Panc1 (cell line): ENCODE data around the gene GPR137. TPM values are rescaled to one million over a fixed set of nuclear protein-coding genes. Genes with fewer than 3 reads are reported as not detected.

Experiments used
- ATAC-seq: fragments of 200-7000 bp; cut with Tn5 transposase; 2 replicates; pipeline ENCODE4 v1.9.1; 2020; ENCODE audit warnings: mild to moderate bottlenecking, moderate library complexity
- BruUV-seq: library from RNA; stranded (reverse); fragments of 400-500 nt; replicated peaks from 2 replicates; lab custom pipeline; 2021; lab: Mats Ljungman, UMichigan
- CTCF ChIA-PET: fragments of 300-600 bp; sonication (Branson Sonifier 250); formaldehyde crosslinking; loops from one replicate; lab custom pipeline; 2022; ENCODE audit warnings: antibody characterized with exemption; lab: Charles Lee
- POLR2A ChIA-PET: fragments of 300-600 bp; sonication (Branson Sonifier 250); formaldehyde crosslinking; loops from one replicate; lab custom pipeline; 2022; ENCODE audit warnings: antibody characterized with exemption; lab: Charles Lee
- DNase-seq: peaks from one replicate; pipeline ENCODE4 v3.0.0-alpha.2; 2010; ENCODE audit warnings: low read depth, low spot score
- H3K27ac ChIP-seq: 2 replicates; pipeline ENCODE4 v1.5.1; 2011; ENCODE audit warnings: mild to moderate bottlenecking, low read length, inconsistent platforms
- H3K27me3 ChIP-seq: fragments of 200-500 bp; sonication (Bioruptor generic); 2 replicates; pipeline ENCODE4 v1.6.0; 2014; ENCODE audit warnings: low read length, inconsistent platforms; ENCODE audit not compliant: control insufficient read depth, insufficient read depth
- H3K36me3 ChIP-seq: fragments of 200-500 bp; sonication (Bioruptor generic); 2 replicates; pipeline ENCODE4 v1.5.1; 2014; ENCODE audit warnings: inconsistent platforms, mild to moderate bottlenecking, low read length, moderate library complexity; ENCODE audit not compliant: control insufficient read depth, insufficient read depth
- H3K4me1 ChIP-seq: 2 replicates; pipeline ENCODE4 v1.5.1; 2011; ENCODE audit warnings: inconsistent platforms, mild to moderate bottlenecking, low read length, moderate library complexity; ENCODE audit not compliant: control insufficient read depth, insufficient read depth
- H3K4me3 ChIP-seq, 2 experiments: 2 replicates each; pipeline ENCODE4 v1.5.1; 2011 to 2012; ENCODE audit warnings: low read depth in 2 of 2, low read length in 2 of 2, mild to moderate bottlenecking in 2 of 2, inconsistent platforms in 1 of 2, moderate library complexity in 1 of 2
- H3K9me3 ChIP-seq: fragments of 200-500 bp; sonication (Bioruptor generic); 2 replicates; pipeline ENCODE4 v1.5.1; 2014; ENCODE audit warnings: low read depth, mild to moderate bottlenecking, inconsistent platforms, low read length, moderate library complexity; ENCODE audit not compliant: control insufficient read depth, insufficient read depth
- CTCF ChIP-seq: fragments of 450-650 bp; IDR thresholded peaks from 2 replicates; pipeline ENCODE4 v1.5.1; 2017; ENCODE audit warnings: mild to moderate bottlenecking
- POLR2AphosphoS5 ChIP-seq: IDR thresholded peaks from 2 replicates; pipeline ENCODE4 v1.6.1; 2012; ENCODE audit warnings: mild to moderate bottlenecking, low read depth, low read length, moderate library complexity
- REST ChIP-seq, 2 experiments: IDR thresholded peaks; 2 replicates each; pipeline ENCODE4 v1.6.1; 2011 to 2012; ENCODE audit warnings: low read depth in 2 of 2, control low read depth in 1 of 2, low read length in 1 of 2, mild to moderate bottlenecking in 1 of 2, moderate library complexity in 1 of 2; ENCODE audit not compliant: insufficient read depth in 1 of 2
- SIN3A ChIP-seq: IDR thresholded peaks from 2 replicates; pipeline ENCODE4 v1.6.1; 2012; ENCODE audit warnings: low read depth, mild to moderate bottlenecking, low read length, moderate library complexity, borderline replicate concordance; ENCODE audit not compliant: insufficient read depth
- TCF7L2 ChIP-seq: IDR thresholded peaks from 2 replicates; pipeline ENCODE4 v1.6.1; 2011; ENCODE audit warnings: mild to moderate bottlenecking, low read depth, low read length, inconsistent platforms
- in situ Hi-C: cut with HindIII; loops from 2 replicates; pipeline ENCODE4 v1.10.0; 2016; ENCODE audit warnings: low sequenced_read_pairs, low pct_unique_long_range_greater_than_20kb
- intact Hi-C: fragments of 100-400 bp; cut with micrococcal nuclease; formaldehyde crosslinking; loops from one replicate; pipeline ENCODE4 v1.10.0; 2022; ENCODE audit not compliant: unreplicated experiment
- total RNA-seq: library from RNA; stranded (reverse); gene quantifications from one replicate; pipeline ENCODE4 v1.2.1, GENCODE V29; 2021; ENCODE audit not compliant: unreplicated experiment

The GPR137 gene
- total RNA-seq, 1 experiment from 2014 or later, result 183 TPM

- DNase-seq, result no peak
- ChIA-PET POLR2A (interaction anchor here (0.6 kb wide), 1 partner anchor 1563 kb away, joined by 26 read pairs; no protein-coding TSS in a partner anchor), CTCF (interaction anchor here (0.6 kb wide), 1 partner anchor 71 kb away, joined by 6 read pairs; no protein-coding TSS in a partner anchor)
- no peak overlapping the region for H3K4me3 ChIP-seq
- H3K27ac ChIP-seq, result no peak overlapping the region
- H3K4me1 ChIP-seq, result peaks cover 8% of the 10 kb centered on the region
- in situ Hi-C loops (no loop called here), intact Hi-C loops (no loop called here)
- no TSS peak for BruUV-seq
- no peaks in the 10 kb centered on the region for H3K9me3 ChIP-seq
- no peak for TF ChIP-seq CTCF
- TF ChIP-seq POLR2AphosphoS5, result no peak
- TF ChIP-seq REST (IDR thresholded peaks at IDR 0.05; ENCODE audit: insufficient read depth in 1 of 2, low read depth in 2 of 2, low read length in 1 of 2), result no peak
- TF ChIP-seq SIN3A, result no peak
- no peak for TF ChIP-seq TCF7L2
- no peaks in the 10 kb centered on the region; the same call in none of the 2 replicates for H3K27me3 ChIP-seq
- no peak for ATAC-seq
- no peaks in the 10 kb centered on the region for H3K36me3 ChIP-seq
Observed at GRCh38 chr11:64295760-64296159, 10.1 kb downstream of the GPR137 start.

- CTCF ChIA-PET, result no interaction called here
- intact Hi-C loops, result no loop called here
- Histone ChIP-seq H3K4me1 (peaks cover 6% of the 10 kb centered on the region), H3K4me3 (no peak overlapping the region), H3K36me3 (no peaks in the 10 kb centered on the region), H3K9me3 (no peaks in the 10 kb centered on the region), H3K27ac (no peak overlapping the region), H3K27me3 (no peaks in the 10 kb centered on the region; the same call in none of the 2 replicates)
- in situ Hi-C loops, result no loop called here
- POLR2A ChIA-PET, result no interaction called here
- TF ChIP-seq REST (IDR thresholded peaks at IDR 0.05; ENCODE audit: insufficient read depth in 1 of 2, low read depth in 2 of 2, low read length in 1 of 2), result no peak
- no peak for TF ChIP-seq CTCF
- no peak for TF ChIP-seq TCF7L2
- no peak for TF ChIP-seq POLR2AphosphoS5
- TF ChIP-seq SIN3A, result no peak
- ATAC-seq (no peak), DNase-seq (no peak)
- no TSS peak for BruUV-seq
Observed at GRCh38 chr11:64296236-64296635, 10.6 kb downstream of the GPR137 start.
